Activated naive CD8-positive, alpha-beta T cell treated with anti-CD3 and anti-CD28 coated beads for 36 hours (primary cell): ENCODE results near the gene MIAT. TPM values are rescaled to one million over a fixed set of nuclear protein-coding genes. Genes with fewer than 3 reads are reported as not detected.
"Not testable (repeated sequence)": the region's sequence is repeated elsewhere in the genome, so short reads cannot be mapped to it uniquely, and the experiment has no call there.

Experiments
- DNase-seq: peaks from one replicate; pipeline ENCODE4 v3.0.0; 2021
- H3K27ac Mint-ChIP-seq: one replicate; pipeline ENCODE4 v1.8.0; 2022; ENCODE audit warnings: mild to moderate bottlenecking, moderate library complexity, mixed read lengths
- H3K27me3 Mint-ChIP-seq: one replicate; pipeline ENCODE4 v1.8.0; 2022; ENCODE audit warnings: mild to moderate bottlenecking, mixed read lengths
- H3K36me3 Mint-ChIP-seq: one replicate; pipeline ENCODE4 v1.8.0; 2021; ENCODE audit warnings: mild to moderate bottlenecking, mixed read lengths
- H3K4me1 Mint-ChIP-seq: one replicate; pipeline ENCODE4 v1.8.0; 2021; ENCODE audit warnings: mixed read lengths
- H3K4me3 Mint-ChIP-seq: one replicate; pipeline ENCODE4 v1.8.0; 2022; ENCODE audit warnings: mild to moderate bottlenecking, moderate library complexity, mixed read lengths
- H3K9me3 Mint-ChIP-seq: one replicate; pipeline ENCODE4 v1.8.0; 2022; ENCODE audit warnings: mixed read lengths
- total RNA-seq, 2 experiments: library from RNA; stranded (reverse); gene quantifications; one replicate each; pipeline ENCODE4 v1.2.3, GENCODE V29; 2021

Gene MIAT
- 1 to 10 TPM; 5.1 to 5.9 TPM for total RNA-seq

GRCh38 chr22:26656891-26657851 lies at the start of gene MIAT:
TSS of gene MIAT (plus strand) at chr22:26657588.
- peaks cover 5% of the 10 kb centered on the region for H3K27me3 Mint-ChIP-seq
- H3K4me1 Mint-ChIP-seq: peaks cover 24% of the 10 kb centered on the region
- peak within 1 kb of the TSS; percentile 85 for H3K27ac Mint-ChIP-seq
- H3K9me3 Mint-ChIP-seq: no peaks in the 10 kb centered on the region
- peak; percentile 76 for DNase-seq
- peak within 1 kb of the TSS; percentile 84 for H3K4me3 Mint-ChIP-seq
- peaks cover 1% of the 10 kb centered on the region for H3K36me3 Mint-ChIP-seq

GRCh38 chr22:26608129-26608528 lies 49.3 kb upstream of the MIAT start:
- Mint-ChIP-seq H3K27me3 (no peaks in the 10 kb centered on the region), H3K4me1 (peaks cover 7% of the 10 kb centered on the region), H3K4me3 (no peak overlapping the region), H3K9me3 (no peaks in the 10 kb centered on the region), H3K27ac (no peak overlapping the region), H3K36me3 (no peaks in the 10 kb centered on the region)
- DNase-seq: no peak

- no peak for DNase-seq
- no peak overlapping the region for H3K27ac Mint-ChIP-seq
- H3K36me3 Mint-ChIP-seq: no peaks in the 10 kb centered on the region
- H3K27me3 Mint-ChIP-seq: no peaks in the 10 kb centered on the region
- peaks cover 8% of the 10 kb centered on the region for H3K4me1 Mint-ChIP-seq
- no peaks in the 10 kb centered on the region for H3K9me3 Mint-ChIP-seq
- no peak overlapping the region for H3K4me3 Mint-ChIP-seq
Observed at GRCh38 chr22:26609287-26609686, 48.1 kb upstream of the MIAT start.

DNA sequence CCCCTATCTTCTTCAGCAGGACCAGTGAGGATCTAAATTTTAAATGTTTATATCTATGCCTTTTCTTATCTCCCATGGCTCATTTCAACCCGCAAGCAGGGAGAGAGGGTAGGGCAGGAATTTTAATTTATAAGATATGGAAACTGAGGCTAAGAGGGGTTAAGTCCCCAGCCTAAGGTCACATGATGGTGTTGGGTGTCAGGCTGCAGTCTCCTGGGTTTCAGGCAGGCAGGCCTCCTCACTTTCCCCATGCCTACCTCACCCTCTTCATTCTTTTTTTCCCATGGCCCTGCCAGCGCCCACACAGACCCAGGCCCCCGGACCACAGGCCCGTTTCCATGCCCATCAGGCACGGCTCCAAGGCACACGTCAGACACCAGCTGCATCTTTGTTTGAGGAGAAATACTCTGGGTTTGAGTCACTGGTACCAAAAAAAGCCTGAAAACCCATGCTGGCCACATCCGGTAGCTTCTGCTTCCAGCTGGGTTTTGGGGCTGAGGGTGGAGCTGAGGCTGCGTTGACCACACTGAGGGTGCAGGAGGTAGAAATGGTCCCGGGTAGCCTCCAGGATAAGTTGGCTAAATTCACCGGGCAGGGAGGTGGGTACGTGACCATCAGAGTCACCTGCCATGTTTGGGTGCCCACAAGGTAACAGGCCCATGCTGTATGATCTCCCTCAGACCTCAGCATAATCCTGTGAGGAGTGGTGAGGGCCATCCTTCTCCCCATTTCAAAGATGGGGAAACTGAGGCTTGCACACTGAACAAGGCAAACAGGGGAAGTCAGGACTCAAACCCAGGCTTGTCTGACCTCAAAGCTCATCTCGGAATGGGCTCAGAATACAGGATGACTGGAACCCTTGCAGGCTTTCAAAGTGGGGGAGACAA lies 47.1 kb upstream of the MIAT start:
- H3K27me3 Mint-ChIP-seq: no peaks in the 10 kb centered on the region
- H3K36me3 Mint-ChIP-seq: no peaks in the 10 kb centered on the region
- DNase-seq: peak; percentile 63
- peak overlapping the region; percentile 11 for H3K4me3 Mint-ChIP-seq
- H3K4me1 Mint-ChIP-seq: peaks cover 12% of the 10 kb centered on the region
- no peaks in the 10 kb centered on the region for H3K9me3 Mint-ChIP-seq
- peak overlapping the region; percentile 73 for H3K27ac Mint-ChIP-seq

DNA sequence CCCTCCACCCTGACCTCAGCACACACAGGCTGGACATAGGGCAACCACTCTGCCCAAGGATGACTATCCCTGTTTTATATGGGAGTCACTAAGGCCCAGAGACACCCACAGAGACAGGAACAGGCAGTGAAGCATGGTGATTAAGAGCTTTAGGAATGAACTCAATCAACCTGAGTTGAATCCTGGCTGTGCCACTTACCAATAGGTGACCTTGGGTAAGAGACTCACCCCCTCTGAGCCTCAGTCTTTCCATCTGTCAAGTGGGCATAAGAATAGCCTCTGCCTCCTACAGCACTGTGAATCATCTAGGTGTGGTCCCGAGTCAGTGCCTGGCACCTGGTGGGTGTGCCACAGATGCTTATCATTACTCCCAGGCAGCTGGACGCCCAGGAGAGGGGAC lies 46.4 kb upstream of the MIAT start:
- no peak for DNase-seq
- Mint-ChIP-seq H3K27me3 (no peaks in the 10 kb centered on the region), H3K4me3 (no peak overlapping the region), H3K9me3 (no peaks in the 10 kb centered on the region), H3K27ac (no peak overlapping the region), H3K36me3 (no peaks in the 10 kb centered on the region), H3K4me1 (peaks cover 13% of the 10 kb centered on the region)

DNA sequence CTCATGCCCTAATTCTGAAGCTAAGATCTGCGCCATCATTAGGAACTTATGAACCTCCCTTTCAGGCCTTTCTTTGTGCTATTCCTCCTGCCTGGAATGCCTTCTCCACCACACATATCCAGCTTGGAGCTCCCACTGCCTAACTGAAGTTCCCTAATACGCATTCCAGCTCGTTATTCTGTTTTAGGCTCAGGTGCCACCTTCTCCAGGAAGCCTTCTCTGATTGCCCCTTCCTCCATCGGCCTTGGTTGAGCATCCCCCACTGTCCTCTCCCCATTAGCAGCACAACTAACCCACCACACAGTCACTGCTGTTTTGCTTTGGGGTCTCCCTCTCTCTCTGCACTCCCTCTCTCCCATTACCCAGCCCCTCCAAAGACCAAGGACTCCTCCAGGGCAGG lies 44.7 kb upstream of the MIAT start:
- Mint-ChIP-seq H3K27ac (no peak overlapping the region), H3K4me1 (peaks cover 14% of the 10 kb centered on the region), H3K9me3 (no peaks in the 10 kb centered on the region), H3K36me3 (no peaks in the 10 kb centered on the region), H3K4me3 (no peak overlapping the region), H3K27me3 (no peaks in the 10 kb centered on the region)
- DNase-seq: no peak

DNA sequence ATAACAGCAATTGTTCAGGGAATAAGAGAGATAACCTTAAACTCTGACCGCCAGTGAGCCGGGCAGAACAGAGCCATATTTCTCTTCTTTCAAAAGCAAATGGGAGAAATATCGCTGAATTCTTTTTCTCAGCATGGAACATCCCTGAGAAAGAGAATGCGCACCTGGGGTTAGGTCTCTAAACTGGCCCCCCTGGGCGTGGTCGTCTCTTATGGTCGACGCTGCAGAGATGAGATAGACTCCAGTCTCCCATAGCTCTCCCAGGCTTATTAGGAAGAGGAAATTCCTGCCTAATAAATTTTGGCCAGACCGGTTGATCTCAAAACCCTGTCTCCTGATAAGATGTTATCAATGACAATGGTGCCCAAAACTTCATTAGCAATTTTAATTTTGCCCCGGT lies 43.6 kb upstream of the MIAT start:
- H3K27me3 Mint-ChIP-seq, H3K36me3 Mint-ChIP-seq, H3K4me3 Mint-ChIP-seq, DNase-seq, H3K9me3 Mint-ChIP-seq, H3K27ac Mint-ChIP-seq: not testable (repeated sequence)
- peaks cover 15% of the 10 kb centered on the region for H3K4me1 Mint-ChIP-seq

DNA sequence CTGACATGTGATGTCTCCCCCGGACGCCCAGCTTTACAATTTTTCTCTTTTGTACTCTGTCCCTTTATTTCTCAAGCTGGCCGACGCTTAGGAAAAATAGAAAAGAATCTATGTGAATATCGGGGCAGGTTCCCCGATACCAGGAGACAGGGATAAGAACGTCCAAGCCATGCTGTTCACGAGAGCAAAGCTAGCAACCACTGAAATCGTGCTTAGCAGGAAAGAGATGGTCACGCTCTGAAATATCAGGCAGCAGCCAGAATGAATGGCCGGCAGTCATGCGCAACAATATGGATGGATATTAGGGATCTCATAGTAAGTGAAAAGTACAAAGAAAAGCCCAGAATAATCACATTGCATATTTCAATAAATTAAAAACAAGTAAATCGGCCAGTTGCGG lies 43.1 kb upstream of the MIAT start:
- H3K36me3 Mint-ChIP-seq: no peaks in the 10 kb centered on the region
- no peak overlapping the region for H3K27ac Mint-ChIP-seq
- DNase-seq: no peak
- peaks cover 15% of the 10 kb centered on the region for H3K4me1 Mint-ChIP-seq
- H3K4me3 Mint-ChIP-seq: no peak overlapping the region
- H3K9me3 Mint-ChIP-seq: no peaks in the 10 kb centered on the region
- H3K27me3 Mint-ChIP-seq: no peaks in the 10 kb centered on the region

- Mint-ChIP-seq H3K27me3 (no peaks in the 10 kb centered on the region), H3K4me1 (peaks cover 15% of the 10 kb centered on the region), H3K4me3 (no peak overlapping the region), H3K36me3 (no peaks in the 10 kb centered on the region), H3K27ac (no peak overlapping the region), H3K9me3 (no peaks in the 10 kb centered on the region)
- DNase-seq: no peak
Observed at GRCh38 chr22:26615149-26615548, 42.2 kb upstream of the MIAT start.

DNA sequence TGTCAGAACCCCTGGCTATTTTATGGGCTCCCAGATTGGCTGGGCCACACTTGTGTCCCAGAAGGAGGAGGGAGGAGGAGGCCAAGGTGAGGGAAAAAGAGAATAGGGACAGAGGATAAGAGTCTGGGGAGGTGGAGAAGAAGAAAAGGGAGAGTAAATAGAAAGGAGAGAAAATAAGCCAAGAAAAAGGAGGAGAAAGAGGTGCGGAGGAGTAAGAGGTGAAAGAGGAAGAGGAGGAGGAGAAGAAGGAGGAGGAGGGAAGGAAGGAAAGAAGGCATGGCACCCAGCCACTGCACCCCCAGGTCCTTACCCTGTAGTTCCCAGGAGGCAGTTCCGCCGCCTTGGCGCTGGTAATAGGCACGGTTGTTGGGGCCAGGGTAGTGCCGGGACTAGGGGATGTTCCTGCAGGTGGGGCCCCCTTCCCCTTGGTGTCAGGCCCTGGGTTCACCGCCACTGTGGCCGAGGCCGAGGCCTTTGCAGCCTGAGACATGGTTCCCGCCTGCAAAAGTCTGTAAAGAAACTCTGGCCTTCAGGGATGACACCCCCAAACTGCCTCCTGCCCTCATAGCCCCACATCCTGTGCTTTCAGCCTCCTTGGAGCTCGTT lies 41.5 kb upstream of the MIAT start:
- Mint-ChIP-seq H3K9me3 (no peaks in the 10 kb centered on the region), H3K36me3 (no peaks in the 10 kb centered on the region), H3K27me3 (no peaks in the 10 kb centered on the region), H3K4me1 (peaks cover 8% of the 10 kb centered on the region), H3K27ac (no peak overlapping the region), H3K4me3 (no peak overlapping the region)
- DNase-seq: no peak

DNA sequence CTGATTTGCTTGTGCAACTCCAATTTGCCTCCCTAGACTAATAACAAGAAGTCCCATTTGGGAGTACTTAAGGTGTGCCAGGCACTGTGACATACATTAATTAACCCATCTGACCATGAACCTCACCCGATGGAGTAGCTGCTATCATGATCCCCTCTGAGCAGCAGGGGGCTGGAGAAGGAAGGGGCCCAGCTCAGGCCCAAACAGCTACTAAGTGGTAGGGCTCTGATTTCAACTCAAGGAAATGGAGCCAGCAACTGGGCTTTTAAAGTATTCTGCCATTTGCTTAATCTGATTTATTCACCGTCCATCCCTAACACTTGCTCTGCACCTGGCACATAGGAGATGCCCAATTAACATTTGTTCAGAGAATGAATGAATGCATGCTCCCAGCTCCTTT lies 40.7 kb upstream of the MIAT start:
- no peak for DNase-seq
- peaks cover 8% of the 10 kb centered on the region for H3K4me1 Mint-ChIP-seq
- H3K27me3 Mint-ChIP-seq: no peaks in the 10 kb centered on the region
- H3K36me3 Mint-ChIP-seq: no peaks in the 10 kb centered on the region
- H3K9me3 Mint-ChIP-seq: no peaks in the 10 kb centered on the region
- H3K27ac Mint-ChIP-seq: no peak overlapping the region
- no peak overlapping the region for H3K4me3 Mint-ChIP-seq

- no peak for DNase-seq
- no peaks in the 10 kb centered on the region for H3K27me3 Mint-ChIP-seq
- H3K36me3 Mint-ChIP-seq: no peaks in the 10 kb centered on the region
- H3K27ac Mint-ChIP-seq: no peak within 1 kb of the TSS
- H3K4me1 Mint-ChIP-seq: peaks cover 8% of the 10 kb centered on the region
- no peaks in the 10 kb centered on the region for H3K9me3 Mint-ChIP-seq
- H3K4me3 Mint-ChIP-seq: no peak within 1 kb of the TSS
Observed at GRCh38 chr22:26617271-26618199, 39.9 kb upstream of the MIAT start, which contains the start of gene CRYBB1. TSS of gene CRYBB1 (minus strand) at chr22:26618027. CDS start at chr22:26616319, 1,708 bp downstream.

DNA sequence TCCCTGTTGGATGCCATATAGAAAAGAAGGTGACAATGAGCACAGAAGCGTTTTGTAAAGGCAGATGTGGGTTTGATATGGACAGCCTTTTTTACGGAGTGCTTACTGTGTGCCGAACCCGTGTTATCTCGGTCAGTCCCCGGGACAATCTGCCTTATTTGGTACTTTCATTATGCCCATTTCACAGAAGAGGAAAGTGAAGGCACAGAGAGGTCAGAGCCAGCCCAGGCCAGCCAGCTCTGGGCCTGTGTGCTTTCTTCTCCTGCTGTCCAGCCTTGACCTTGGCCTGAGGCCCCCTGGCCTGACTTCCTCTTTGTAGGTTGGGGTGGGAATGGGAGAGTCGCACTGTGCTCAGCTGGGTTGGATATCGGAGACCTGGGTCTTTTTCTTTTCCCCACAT lies 38.9 kb upstream of the MIAT start:
- H3K27me3 Mint-ChIP-seq: no peaks in the 10 kb centered on the region
- H3K4me1 Mint-ChIP-seq: peaks cover 8% of the 10 kb centered on the region
- H3K36me3 Mint-ChIP-seq: no peaks in the 10 kb centered on the region
- no peak overlapping the region for H3K4me3 Mint-ChIP-seq
- H3K9me3 Mint-ChIP-seq: no peaks in the 10 kb centered on the region
- no peak for DNase-seq
- no peak overlapping the region for H3K27ac Mint-ChIP-seq

DNA sequence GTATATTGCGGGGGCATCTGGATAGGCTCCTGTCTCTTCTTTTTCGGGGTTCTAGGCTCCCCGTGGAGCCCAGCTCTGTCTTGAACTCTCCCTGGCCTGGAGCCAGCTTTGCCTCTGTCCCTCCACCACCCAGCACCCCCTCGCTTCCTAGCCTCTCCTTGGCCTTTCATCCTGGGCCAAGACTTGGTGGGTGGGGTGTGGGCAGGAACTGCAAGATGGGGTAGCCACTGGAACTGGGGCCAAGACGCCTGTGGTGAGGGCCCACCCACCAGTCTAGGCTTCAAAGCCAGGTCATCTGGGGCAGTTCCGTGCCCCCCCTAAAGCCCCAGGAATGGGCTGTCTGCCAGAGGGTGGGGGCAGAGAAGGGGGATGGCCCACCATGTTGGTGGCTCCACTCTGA lies 37.9 kb upstream of the MIAT start:
- Mint-ChIP-seq H3K9me3 (no peaks in the 10 kb centered on the region), H3K27me3 (no peaks in the 10 kb centered on the region)

More for the DNA sequence above, 37.9 kb upstream of the MIAT start:
- Mint-ChIP-seq H3K4me3 (no peak overlapping the region), H3K36me3 (no peaks in the 10 kb centered on the region), H3K4me1 (peaks cover 5% of the 10 kb centered on the region), H3K27ac (no peak overlapping the region)
- no peak for DNase-seq
